Tibial artery (tissue), 4 donors: ENCODE measurements around the gene CARS2.

Experiments
- DNase-seq, 2 donors: peaks; one replicate each; pipeline ENCODE4 v3.0.0-alpha.2; 2019
- H3K27ac ChIP-seq, 2 donors: fragments of 200-600 bp; sonication (generic) in 1 of 2; 1 replicate in 1 of 2; 2 replicates in 1 of 2; pipeline ENCODE4 v1.5.1; 2018 to 2019; ENCODE audit warnings: mild to moderate bottlenecking in 1 of 2
- H3K27me3 ChIP-seq, 2 donors: fragments of 200-600 bp; sonication (generic) in 1 of 2; one replicate each; pipeline versions ENCODE4 v1.5.1 to v1.6.0; 2016 to 2019
- H3K36me3 ChIP-seq, 3 donors: fragments of 200-600 bp; sonication (generic) in 2 of 3; one replicate each; pipeline ENCODE4 v1.5.1; 2016 to 2019; ENCODE audit warnings: mild to moderate bottlenecking in 2 of 3
- H3K4me1 ChIP-seq, 4 donors: fragments of 200-600 bp; sonication (generic) in 2 of 4; 1 replicate in 3 of 4; 2 replicates in 1 of 4; pipeline ENCODE4 v1.5.1; 2016 to 2019
- H3K4me3 ChIP-seq, 2 donors: fragments of 200-600 bp; sonication (generic) in 1 of 2; 1 replicate in 1 of 2; 2 replicates in 1 of 2; pipeline ENCODE4 v1.5.1; 2018 to 2019; ENCODE audit warnings: mild to moderate bottlenecking in 2 of 2
- H3K9me3 ChIP-seq, 3 donors: fragments of 200-600 bp; sonication (generic) in 1 of 3; one replicate each; pipeline ENCODE4 v1.5.1; 2016 to 2019
- CTCF ChIP-seq, 2 experiments: fragments of 200-600 bp in 1 of 2; fragments of 450-650 bp in 1 of 2; IDR thresholded peaks; one replicate each; pipeline ENCODE4 v1.5.1; 2017 to 2019; ENCODE audit warnings: antibody characterized with exemption in 2 of 2, mild to moderate bottlenecking in 1 of 2, moderate library complexity in 1 of 2
- intact Hi-C: fragments of 100-400 bp; cut with DNase I; formaldehyde crosslinking; loops from one replicate; pipeline ENCODE4 v1.15.0; 2023; ENCODE audit warnings: low total_unique reads

Gene CARS2

GRCh38 chr13:110641055-110642015 is 64.6 kb downstream of the CARS2 start:
- Histone ChIP-seq H3K4me1 (peaks cover 0 to 31% (median 22%) of the 10 kb centered on the region in 4 donors), H3K9me3 (no peaks in the 10 kb centered on the region), H3K27me3 (no peaks in the 10 kb centered on the region), H3K27ac (peak overlapping the region; percentile 43 to 60), H3K36me3 (peaks cover 17 to 94% (median 68%) of the 10 kb centered on the region in 3 donors), H3K4me3 (no peak overlapping the region)
- TF ChIP-seq CTCF (IDR thresholded peaks at IDR 0.05): no peak
- no peak for DNase-seq
- intact Hi-C loops: loop anchor here (10.0 kb wide), 1 partner anchor 187 kb away; no protein-coding TSS in a partner anchor

DNA sequence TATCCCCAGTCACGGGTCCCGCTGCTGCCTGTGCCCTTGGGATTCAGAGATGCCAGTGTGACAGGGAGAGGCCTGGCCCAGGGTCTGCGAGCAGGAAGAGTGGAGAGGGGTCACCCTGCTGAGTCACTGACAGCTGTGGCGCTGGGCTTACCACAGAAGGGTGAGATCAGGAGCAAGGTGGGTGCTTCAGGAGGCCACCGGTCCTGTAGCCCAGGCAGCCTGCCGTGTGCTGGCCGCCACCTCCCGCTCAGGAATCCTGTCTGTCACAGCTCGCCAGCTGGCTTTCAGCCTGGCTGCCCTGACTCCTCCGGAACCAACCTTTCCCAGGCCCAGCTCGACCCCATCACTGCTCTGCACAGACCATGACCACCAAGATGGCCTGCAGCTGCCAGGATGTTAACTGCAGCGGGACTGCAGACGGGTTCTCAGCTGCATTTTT is 65.3 kb downstream of the CARS2 start:
- Histone ChIP-seq H3K9me3 (no peaks in the 10 kb centered on the region), H3K27ac (peak overlapping the region; percentile 43 to 60), H3K36me3 (peaks cover 24 to 94% (median 75%) of the 10 kb centered on the region in 3 donors), H3K4me3 (no peak overlapping the region), H3K4me1 (peaks cover 0 to 31% (median 22%) of the 10 kb centered on the region in 4 donors), H3K27me3 (no peaks in the 10 kb centered on the region)
- intact Hi-C loops: loop anchor here (10.0 kb wide), 1 partner anchor 186 kb away; no protein-coding TSS in a partner anchor
- TF ChIP-seq CTCF (IDR thresholded peaks at IDR 0.05): no peak
- peak in 1 of 2 donors; percentile 75 for DNase-seq

DNA sequence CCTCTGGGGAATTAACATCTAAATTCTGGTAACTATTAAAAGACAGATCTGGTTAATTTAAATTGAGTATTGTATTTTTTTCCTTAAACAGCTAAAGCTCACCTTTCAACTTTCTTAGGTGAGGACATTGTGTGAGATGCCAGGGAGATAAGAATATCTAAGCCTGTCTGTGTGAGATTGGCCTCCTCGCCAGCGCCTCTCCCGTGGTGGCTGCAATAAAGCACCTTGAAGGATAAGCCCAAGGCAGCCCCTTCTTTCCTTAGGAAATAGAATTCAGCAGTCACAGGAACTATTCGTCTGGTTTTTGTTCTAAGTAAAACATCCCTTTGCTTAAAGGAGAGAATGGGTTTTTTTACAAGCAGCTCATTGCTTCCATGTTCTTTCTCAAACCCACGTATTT is 66.0 kb downstream of the CARS2 start:
- no peaks in the 10 kb centered on the region for H3K27me3 ChIP-seq
- H3K4me3 ChIP-seq: no peak overlapping the region
- peaks cover 31 to 98% (median 82%) of the 10 kb centered on the region in 3 donors for H3K36me3 ChIP-seq
- H3K9me3 ChIP-seq: no peaks in the 10 kb centered on the region
- no peak for TF ChIP-seq CTCF (IDR thresholded peaks at IDR 0.05)
- DNase-seq: no peak
- peaks cover 0 to 27% (median 18%) of the 10 kb centered on the region in 4 donors for H3K4me1 ChIP-seq
- intact Hi-C loops: loop anchor here (10.0 kb wide), 1 partner anchor 185 kb away; no protein-coding TSS in a partner anchor
- peak overlapping the region; percentile 43 to 60 for H3K27ac ChIP-seq

DNA sequence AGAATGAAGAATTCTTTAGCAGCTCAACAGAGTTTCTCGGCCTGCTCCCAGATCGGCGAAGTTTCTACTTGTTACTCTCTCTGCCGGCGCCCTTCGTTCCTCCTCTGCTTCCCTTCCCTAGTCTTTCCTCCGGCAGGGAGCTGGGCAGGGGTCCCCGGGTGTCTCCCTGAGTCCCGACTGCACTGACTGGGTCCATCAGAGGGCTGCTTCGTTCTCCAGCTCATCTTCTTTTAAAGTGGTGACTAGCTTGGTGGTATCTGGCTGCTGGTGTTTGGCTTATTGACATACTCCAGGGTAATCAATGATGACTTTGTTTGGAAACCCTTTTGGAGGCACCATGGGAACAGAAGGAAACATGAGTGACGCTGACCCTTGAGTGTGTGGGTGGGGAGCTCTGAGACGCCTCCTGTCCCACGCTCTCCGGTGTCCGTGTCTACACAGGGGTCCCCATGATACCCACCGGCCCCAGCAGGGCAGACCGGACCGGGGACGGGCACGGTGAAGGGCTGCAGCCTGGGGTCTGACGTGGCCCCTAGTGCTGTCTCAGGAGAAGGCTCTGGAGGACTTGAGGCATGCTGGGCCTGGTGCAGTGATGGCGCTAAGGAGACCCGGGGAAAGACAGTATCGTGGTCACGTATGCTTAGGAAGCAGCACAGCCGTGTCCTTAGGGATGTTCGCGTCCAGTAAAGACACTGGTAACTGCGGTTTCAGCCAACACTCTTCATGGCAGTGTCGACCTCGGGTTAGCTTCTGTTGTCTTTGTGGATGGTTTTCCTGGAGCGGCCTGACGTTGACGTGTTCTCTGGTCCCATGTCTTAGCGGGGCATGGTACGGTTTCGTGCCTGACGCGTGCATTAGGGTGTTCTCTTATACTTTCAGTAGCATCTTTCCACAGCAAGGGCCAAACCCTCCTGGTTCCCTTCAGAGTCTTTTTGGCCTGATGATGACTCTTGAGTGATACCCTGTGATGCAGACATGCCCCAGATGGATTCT is 66.8 kb downstream of the CARS2 start:
- Histone ChIP-seq H3K27ac (no peak overlapping the region), H3K4me1 (peaks cover 0 to 19% (median 12%) of the 10 kb centered on the region in 4 donors), H3K27me3 (no peaks in the 10 kb centered on the region), H3K9me3 (no peaks in the 10 kb centered on the region), H3K36me3 (peaks cover 38 to 99% (median 86%) of the 10 kb centered on the region in 3 donors), H3K4me3 (no peak overlapping the region)
- no peak for TF ChIP-seq CTCF (IDR thresholded peaks at IDR 0.05)
- no peak for DNase-seq
- intact Hi-C loops: no loop called here

- intact Hi-C loops: no loop called here
- H3K27me3 ChIP-seq: no peaks in the 10 kb centered on the region
- peaks cover 0 to 19% (median 12%) of the 10 kb centered on the region in 4 donors for H3K4me1 ChIP-seq
- no peak for TF ChIP-seq CTCF (IDR thresholded peaks at IDR 0.05)
- H3K27ac ChIP-seq: no peak overlapping the region
- H3K9me3 ChIP-seq: no peaks in the 10 kb centered on the region
- no peak for DNase-seq
- peaks cover 34 to 93% (median 86%) of the 10 kb centered on the region in 3 donors for H3K36me3 ChIP-seq
- H3K4me3 ChIP-seq: no peak overlapping the region
Measured at GRCh38 chr13:110638257-110638656, 67.7 kb downstream of the CARS2 start.
